HUES64 (cell line): Measurements from ENCODE around the gene DCP1A.

Experiments
- H3K27ac ChIP-seq: 2 replicates; pipeline ENCODE4 v1.7.0; 2013; ENCODE audit warnings: low read depth, low read length, inconsistent platforms
- H3K27me3 ChIP-seq: 2 replicates; pipeline ENCODE4 v1.6.1; 2013; ENCODE audit warnings: mild to moderate bottlenecking, low read length; ENCODE audit not compliant: insufficient read depth
- H3K36me3 ChIP-seq: 2 replicates; pipeline ENCODE4 v1.6.1; 2013; ENCODE audit warnings: mild to moderate bottlenecking, low read length; ENCODE audit not compliant: insufficient read depth
- H3K4me1 ChIP-seq: 2 replicates; pipeline ENCODE4 v1.6.1; 2013; ENCODE audit warnings: mild to moderate bottlenecking, low read length, moderate library complexity; ENCODE audit not compliant: insufficient read depth
- H3K4me3 ChIP-seq: 2 replicates; pipeline ENCODE4 v1.5.1; 2013; ENCODE audit warnings: mild to moderate bottlenecking, low read length, moderate library complexity
- H3K9ac ChIP-seq: 2 replicates; pipeline ENCODE4 v1.6.1; 2013; ENCODE audit warnings: mild to moderate bottlenecking, low read depth, low read length
- H3K9me3 ChIP-seq: 2 replicates; pipeline ENCODE4 v1.6.1; 2013; ENCODE audit warnings: low read depth, low read length; ENCODE audit not compliant: insufficient read depth
- WGBS: fragments of 150-250, 120-280 bp; methylation state at CpG from one replicate; pipeline ENCODE4 v1.1.7; 2013; ENCODE audit warnings: missing lambda C conversion rate; 5-methylcytosine and 5-hydroxymethylcytosine counted together

The DCP1A gene

GRCh38 chr3:53243165-53243564 lies 104.2 kb downstream of the DCP1A start:
- WGBS = 50% methylated on average over 13 of the region's 14 CpGs
- Histone ChIP-seq H3K4me3 (no peak overlapping the region), H3K27ac (peak overlapping the region; percentile 53; the same call in 1 of the 2 replicates), H3K9ac (0 out of 2 replicates have a peak overlapping the region, but pooled peaks have one; percentile 9), H3K4me1 (peaks cover 13% of the 10 kb centered on the region), H3K27me3 (no peaks in the 10 kb centered on the region), H3K9me3 (no peaks in the 10 kb centered on the region), H3K36me3 (peaks cover 62% of the 10 kb centered on the region)

- Histone ChIP-seq H3K9me3 (no peaks in the 10 kb centered on the region), H3K27me3 (no peaks in the 10 kb centered on the region), H3K27ac (peak overlapping the region; percentile 53; the same call in 1 of the 2 replicates), H3K4me1 (peaks cover 13% of the 10 kb centered on the region), H3K4me3 (no peak overlapping the region), H3K36me3 (peaks cover 64% of the 10 kb centered on the region), H3K9ac (no peak overlapping the region; the same call in 1 of the 2 replicates)
- 97% methylated on average over 4 of the region's 4 CpGs for WGBS
Measured at GRCh38 chr3:53242642-53243041, 104.7 kb downstream of the DCP1A start.

- H3K36me3 ChIP-seq = peaks cover 68% of the 10 kb centered on the region
- H3K4me3 ChIP-seq = no peak overlapping the region
- H3K9me3 ChIP-seq = no peaks in the 10 kb centered on the region
- peaks cover 13% of the 10 kb centered on the region for H3K4me1 ChIP-seq
- H3K27ac ChIP-seq = peak overlapping the region; percentile 53; the same call in 1 of the 2 replicates
- WGBS = 96% methylated on average over 7 of the region's 7 CpGs
- H3K9ac ChIP-seq = no peak overlapping the region; the same call in 1 of the 2 replicates
- H3K27me3 ChIP-seq = no peaks in the 10 kb centered on the region
Measured at GRCh38 chr3:53242155-53242554, 105.2 kb downstream of the DCP1A start.

- WGBS = 91% methylated on average over 28 of the region's 28 CpGs
- Histone ChIP-seq H3K9me3 (no peaks in the 10 kb centered on the region), H3K36me3 (peaks cover 75% of the 10 kb centered on the region), H3K27ac (no peak overlapping the region), H3K9ac (no peak overlapping the region), H3K27me3 (no peaks in the 10 kb centered on the region), H3K4me1 (peaks cover 13% of the 10 kb centered on the region), H3K4me3 (no peak overlapping the region)
Measured at GRCh38 chr3:53240989-53241972, 106.1 kb downstream of the DCP1A start.

GRCh38 chr3:53239800-53240199 lies 107.5 kb downstream of the DCP1A start:
- Histone ChIP-seq H3K9me3 (no peaks in the 10 kb centered on the region), H3K36me3 (peaks cover 86% of the 10 kb centered on the region), H3K4me3 (no peak overlapping the region), H3K9ac (no peak overlapping the region), H3K4me1 (peaks cover 13% of the 10 kb centered on the region), H3K27me3 (no peaks in the 10 kb centered on the region), H3K27ac (no peak overlapping the region)
- WGBS = 87% methylated on average over 5 of the region's 5 CpGs

GRCh38 chr3:53238886-53239285 lies 108.5 kb downstream of the DCP1A start:
- Histone ChIP-seq H3K27ac (no peak overlapping the region), H3K27me3 (no peaks in the 10 kb centered on the region), H3K9ac (no peak overlapping the region), H3K36me3 (peaks cover 92% of the 10 kb centered on the region), H3K4me3 (no peak overlapping the region), H3K4me1 (peaks cover 12% of the 10 kb centered on the region), H3K9me3 (no peaks in the 10 kb centered on the region)
- WGBS = 91% methylated on average over 4 of the region's 4 CpGs

- no peak overlapping the region for H3K27ac ChIP-seq
- H3K27me3 ChIP-seq = no peaks in the 10 kb centered on the region
- H3K4me3 ChIP-seq = no peak overlapping the region
- H3K36me3 ChIP-seq = peaks cover 95% of the 10 kb centered on the region
- H3K9me3 ChIP-seq = no peaks in the 10 kb centered on the region
- WGBS = 95% methylated on average over 6 of the region's 6 CpGs
- no peak overlapping the region for H3K9ac ChIP-seq
- H3K4me1 ChIP-seq = peaks cover 6% of the 10 kb centered on the region
Measured at GRCh38 chr3:53238051-53238850, 109.1 kb downstream of the DCP1A start.

GRCh38 chr3:53236112-53236841 lies 111.1 kb downstream of the DCP1A start:
- 83% methylated on average over 9 of the region's 9 CpGs for WGBS
- Histone ChIP-seq H3K9me3 (no peaks in the 10 kb centered on the region), H3K27ac (peak overlapping the region; percentile 64), H3K4me1 (no peaks in the 10 kb centered on the region), H3K9ac (0 out of 2 replicates have a peak overlapping the region, but pooled peaks have one; percentile 22), H3K27me3 (no peaks in the 10 kb centered on the region), H3K36me3 (peaks cover 98% of the 10 kb centered on the region), H3K4me3 (no peak overlapping the region)

- no peaks in the 10 kb centered on the region for H3K4me1 ChIP-seq
- H3K36me3 ChIP-seq = peaks cover 98% of the 10 kb centered on the region
- H3K27ac ChIP-seq = peak overlapping the region; percentile 64
- no peak overlapping the region for H3K9ac ChIP-seq
- 89% methylated on average over 6 of the region's 6 CpGs for WGBS
- H3K4me3 ChIP-seq = no peak overlapping the region
- no peaks in the 10 kb centered on the region for H3K27me3 ChIP-seq
- no peaks in the 10 kb centered on the region for H3K9me3 ChIP-seq
Measured at GRCh38 chr3:53235545-53235944, 111.8 kb downstream of the DCP1A start.

GRCh38 chr3:53234841-53235232 lies 112.5 kb downstream of the DCP1A start:
- peaks cover 98% of the 10 kb centered on the region for H3K36me3 ChIP-seq

More at GRCh38 chr3:53234841-53235232, 112.5 kb downstream of the DCP1A start:
- Histone ChIP-seq H3K27ac (no peak overlapping the region), H3K4me1 (no peaks in the 10 kb centered on the region), H3K27me3 (no peaks in the 10 kb centered on the region), H3K9ac (no peak overlapping the region), H3K9me3 (no peaks in the 10 kb centered on the region), H3K4me3 (no peak overlapping the region)
- 95% methylated on average over 10 of the region's 10 CpGs for WGBS
